ENCODE data around the gene SREBF2.
"Not testable (repeated sequence)": the region's sequence is repeated elsewhere in the genome, so short reads cannot be mapped to it uniquely, and the experiment has no call there.

The SREBF2 gene

DNA sequence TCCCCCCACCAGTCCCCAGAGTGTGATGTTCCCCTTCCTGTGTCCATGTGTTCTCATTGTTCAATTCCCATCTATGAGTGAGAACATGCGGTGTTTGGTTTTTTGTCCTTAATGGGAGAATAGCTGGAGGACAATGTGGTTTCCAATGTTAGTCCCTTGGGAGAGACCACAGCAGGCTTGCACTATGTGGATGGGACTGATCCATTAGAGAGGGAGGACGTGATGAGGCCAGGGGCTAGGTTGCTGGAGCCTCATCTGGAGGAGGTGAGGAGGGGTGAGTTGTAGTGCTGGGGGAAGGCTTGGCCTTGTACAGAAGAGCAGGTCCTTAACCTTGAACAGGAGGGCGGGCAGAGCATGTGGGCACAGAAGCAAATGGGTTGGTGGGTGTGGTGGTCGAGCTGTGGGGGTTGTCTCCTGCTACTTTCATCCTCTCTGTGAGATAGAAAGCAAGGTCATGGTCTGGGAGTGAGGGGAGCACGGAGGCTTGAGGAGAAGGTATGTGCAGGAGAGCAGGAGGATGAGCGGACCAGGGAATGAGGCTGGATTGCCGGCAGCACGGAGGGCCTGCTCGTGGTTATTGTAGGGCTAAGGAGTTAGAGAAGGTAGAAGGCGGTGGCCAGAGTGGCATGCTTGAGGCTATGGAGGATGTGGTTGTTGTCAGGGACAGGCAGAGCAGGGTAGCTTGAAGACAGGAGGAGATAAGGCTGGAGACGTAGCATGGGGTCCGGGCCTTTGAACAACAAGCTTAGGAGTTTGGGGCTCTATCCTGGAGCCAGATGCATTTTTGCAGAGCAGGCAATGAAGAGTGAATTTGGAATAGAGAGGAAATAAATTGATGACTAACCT lies 11.2 kb upstream of the SREBF2 start:
- no peak for DNase-seq (ENCODE audit: low spot score)

DNA sequence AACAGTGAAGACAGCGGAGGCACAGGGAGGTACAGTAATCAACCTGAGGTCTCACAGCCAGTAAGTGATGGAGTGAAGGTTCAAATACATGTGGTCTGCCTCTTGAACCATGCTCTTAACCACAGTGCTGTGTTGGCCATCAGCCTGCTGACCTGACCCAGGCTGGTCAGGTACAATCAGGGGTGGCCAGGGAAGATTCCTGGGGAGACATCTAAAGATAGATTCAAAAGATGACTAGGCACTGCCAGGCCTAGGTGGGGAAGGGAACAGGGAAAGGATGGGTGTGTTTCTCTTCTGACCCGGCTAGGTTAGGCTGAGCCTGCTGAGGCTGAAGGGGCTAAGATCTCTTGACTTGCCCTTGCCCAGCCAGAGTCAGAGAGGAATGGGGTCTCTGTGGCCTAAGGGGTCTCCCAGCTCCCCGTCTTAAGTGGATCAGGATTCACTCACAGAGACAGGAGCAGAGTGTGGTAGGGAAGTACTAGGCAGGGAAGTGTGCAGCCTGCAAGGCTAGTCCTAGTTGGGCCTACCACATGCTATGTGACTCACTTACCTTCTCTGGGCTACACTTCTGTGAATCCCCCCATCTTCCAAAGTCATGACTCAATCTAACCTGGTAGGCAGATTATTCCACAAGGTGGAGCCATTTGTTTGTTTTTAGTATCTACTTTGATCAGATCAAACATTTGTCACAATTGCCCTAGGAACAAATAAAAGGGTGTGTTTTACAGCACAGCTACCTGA lies 10.4 kb upstream of the SREBF2 start:
- DNase-seq (ENCODE audit: low spot score): peak; percentile 72

DNA sequence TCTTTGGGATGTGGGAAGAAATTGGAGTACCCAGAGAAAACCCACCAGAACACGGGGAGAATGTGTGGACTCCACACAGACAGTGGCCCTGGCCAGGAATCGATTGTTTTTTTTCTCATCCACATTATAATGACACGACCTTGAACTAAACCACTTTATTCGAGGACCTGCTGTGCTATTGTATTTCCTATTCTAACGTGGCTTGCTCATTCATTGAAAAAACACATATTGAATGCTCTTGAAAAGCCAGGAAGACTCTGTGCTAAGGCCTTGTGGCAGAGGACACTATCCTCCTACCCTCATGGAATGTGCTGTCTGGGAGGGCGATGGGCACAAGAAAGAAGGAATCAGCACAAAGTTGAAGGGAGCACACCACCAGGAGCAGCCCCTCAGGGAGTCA lies 9.1 kb upstream of the SREBF2 start:
- no peak for DNase-seq (ENCODE audit: low spot score)

DNA sequence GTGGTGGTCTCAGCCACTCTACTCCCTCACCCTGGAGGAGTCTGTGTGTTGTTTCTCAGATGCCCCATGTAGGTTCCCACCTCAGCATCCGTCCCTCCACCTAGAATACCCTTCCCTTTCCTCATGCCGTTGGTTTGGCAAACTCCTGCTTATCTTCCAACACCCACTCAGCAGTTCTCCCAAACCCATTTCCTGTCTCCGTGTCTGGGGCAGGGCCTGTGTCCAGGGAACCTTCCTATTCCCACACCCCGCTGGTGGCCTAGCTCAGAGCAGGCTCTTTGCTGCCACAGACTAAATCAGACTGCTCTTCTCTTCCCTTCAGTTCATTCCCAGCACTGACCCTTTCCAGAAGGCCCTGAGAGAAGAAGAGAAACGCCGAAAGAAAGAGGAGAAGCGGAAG lies 7.5 kb upstream of the SREBF2 start:
- DNase-seq (ENCODE audit: low spot score): no peak

DNA sequence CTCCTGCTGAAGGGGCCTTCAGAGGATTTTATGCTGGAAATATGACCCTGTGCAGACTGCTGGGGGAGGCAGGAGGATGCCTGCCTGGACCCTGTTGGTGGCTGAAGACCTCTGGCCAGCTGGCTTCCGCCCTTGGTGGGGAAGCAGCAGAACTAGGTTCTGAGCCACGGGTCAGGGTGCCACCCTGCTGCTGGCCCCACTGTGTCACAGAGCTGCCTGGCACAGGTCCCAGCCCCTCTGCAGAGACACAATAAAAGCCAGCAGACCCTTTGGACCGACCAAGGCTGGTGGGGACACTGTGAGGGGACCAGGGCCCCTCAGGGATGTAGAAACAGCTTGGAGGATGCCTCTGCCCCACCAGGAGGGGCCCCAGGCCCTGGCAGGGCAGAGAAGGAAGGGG lies 6.9 kb upstream of the SREBF2 start:
- no peak for DNase-seq (ENCODE audit: low spot score)

DNA sequence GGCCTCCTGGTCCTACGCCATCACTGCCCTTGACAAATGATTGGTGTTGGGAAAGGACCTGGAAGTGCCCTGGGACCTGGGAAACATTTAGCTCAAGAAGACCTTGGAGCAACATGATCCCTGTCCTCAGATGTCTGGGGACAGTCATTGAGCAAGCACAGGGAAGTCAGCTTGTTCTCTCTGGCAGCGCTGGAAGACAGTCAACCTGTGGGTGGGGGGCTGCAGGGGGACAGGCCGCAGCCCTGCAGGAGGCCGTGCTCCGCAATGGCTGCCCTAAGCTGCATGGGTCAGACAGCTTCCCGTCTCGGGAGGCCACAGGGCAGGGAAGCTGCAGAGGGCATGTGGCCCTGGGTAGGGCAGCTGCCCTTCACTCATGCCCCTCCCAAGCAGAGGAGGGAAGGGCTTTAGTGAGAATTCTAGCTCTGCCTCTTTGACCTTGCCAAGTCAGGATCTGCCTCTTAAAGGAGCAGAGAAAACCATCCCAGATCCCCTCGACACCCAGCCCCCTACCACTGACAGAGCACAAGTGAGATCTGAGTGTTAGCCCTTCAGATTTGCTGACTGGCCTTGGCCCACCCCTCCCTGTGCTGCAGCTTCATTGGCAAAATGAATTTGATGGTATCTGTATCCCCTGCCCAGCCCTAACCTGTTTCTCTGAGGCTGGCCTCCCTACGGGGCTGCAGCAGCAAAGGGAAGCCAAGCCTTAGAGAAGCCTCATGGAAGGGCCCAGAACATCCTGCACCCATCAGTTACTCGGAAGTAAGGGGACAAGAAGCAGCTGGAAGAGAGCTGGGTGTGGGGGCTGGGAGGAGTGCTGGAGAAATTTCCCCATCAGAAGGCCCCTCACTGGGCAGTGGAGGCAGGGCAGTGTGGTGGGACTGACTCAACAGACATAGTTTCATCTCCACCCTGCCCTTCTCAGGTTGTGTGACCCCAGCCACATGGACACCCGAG lies 6.2 kb upstream of the SREBF2 start:
- no peak for DNase-seq (ENCODE audit: low spot score)

DNA sequence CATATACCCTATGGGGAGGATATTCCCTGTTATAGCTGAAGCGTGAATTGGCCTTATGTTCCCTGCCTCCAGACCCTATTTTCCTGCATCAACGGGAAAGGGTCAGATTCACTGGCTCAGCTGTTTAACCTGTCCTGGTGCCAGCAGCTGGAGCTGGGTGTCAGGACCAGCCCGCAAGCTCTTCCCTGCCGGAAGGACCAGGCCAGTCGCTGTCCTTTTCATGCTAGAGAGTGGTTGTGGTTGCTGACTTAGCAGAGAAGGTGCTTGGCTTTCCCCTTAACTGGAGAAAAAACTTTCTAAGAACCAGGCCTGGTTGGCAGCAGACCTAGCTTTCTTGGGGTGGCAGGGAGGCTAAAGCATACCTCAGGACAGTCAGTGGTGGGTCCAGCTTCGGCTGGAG lies 5.2 kb upstream of the SREBF2 start:
- no peak for DNase-seq (ENCODE audit: low spot score)

DNA sequence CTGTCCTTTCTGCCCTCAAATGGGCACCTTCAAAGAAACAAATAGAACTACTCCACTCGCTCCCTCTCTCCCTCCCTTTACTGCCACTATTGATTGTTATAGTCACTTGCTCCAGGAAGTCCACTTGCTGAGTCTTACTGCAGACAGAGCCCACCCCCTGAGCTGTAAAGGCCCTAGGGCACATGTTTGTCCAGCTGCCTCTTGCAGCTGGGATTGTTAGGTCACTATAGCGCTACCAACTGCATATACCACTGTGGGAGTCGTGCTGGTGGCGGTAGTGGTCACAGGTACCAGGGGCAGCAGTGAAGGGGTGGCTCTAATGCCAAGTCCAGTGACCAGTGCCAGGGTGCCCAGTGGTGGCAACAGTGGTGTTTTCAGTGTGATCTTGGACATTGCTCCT lies 4.4 kb upstream of the SREBF2 start:
- no peak for DNase-seq (ENCODE audit: low spot score)

DNA sequence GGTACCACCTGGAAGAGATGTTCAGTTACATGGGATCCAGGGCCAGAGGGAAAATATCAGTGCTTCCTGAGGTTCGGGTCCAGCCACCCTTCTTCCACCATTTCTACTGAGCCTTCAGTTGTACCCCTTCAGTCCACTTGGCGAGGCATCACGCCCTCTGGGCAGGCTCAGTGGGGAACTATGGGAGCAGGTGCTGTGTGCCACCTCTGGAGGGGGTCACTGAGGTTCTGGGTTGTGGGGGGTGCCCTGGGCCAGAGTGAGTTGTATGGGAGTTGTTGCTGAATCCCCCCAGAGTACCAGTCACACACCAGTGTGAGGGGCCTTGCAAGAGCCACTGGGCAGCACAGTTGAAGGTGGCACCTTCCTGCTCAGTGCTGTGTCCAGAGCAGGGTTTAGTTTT lies 2.7 kb upstream of the SREBF2 start:
- DNase-seq (ENCODE audit: low spot score): peak; percentile 24

DNA sequence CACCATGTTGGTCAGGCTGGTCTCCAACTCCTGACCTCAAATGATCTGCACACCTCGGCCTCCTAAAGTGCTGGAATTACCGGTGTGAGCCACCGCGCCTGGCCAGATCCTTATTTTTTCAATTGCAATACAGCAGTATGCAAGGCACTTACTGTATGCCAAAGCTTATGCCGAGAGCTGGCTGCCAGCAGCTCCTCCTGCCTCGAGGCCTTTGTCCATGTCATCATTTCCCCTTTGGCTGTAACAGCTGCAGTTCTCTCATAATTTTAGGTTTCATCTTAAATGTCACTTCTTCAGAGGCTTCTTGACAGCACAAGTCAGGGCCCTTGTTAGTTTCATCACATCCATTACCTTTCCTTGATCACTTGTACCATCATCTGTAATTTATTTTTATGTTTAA lies 1.5 kb upstream of the SREBF2 start:
- DNase-seq (ENCODE audit: low spot score): peak; percentile 16

DNA sequence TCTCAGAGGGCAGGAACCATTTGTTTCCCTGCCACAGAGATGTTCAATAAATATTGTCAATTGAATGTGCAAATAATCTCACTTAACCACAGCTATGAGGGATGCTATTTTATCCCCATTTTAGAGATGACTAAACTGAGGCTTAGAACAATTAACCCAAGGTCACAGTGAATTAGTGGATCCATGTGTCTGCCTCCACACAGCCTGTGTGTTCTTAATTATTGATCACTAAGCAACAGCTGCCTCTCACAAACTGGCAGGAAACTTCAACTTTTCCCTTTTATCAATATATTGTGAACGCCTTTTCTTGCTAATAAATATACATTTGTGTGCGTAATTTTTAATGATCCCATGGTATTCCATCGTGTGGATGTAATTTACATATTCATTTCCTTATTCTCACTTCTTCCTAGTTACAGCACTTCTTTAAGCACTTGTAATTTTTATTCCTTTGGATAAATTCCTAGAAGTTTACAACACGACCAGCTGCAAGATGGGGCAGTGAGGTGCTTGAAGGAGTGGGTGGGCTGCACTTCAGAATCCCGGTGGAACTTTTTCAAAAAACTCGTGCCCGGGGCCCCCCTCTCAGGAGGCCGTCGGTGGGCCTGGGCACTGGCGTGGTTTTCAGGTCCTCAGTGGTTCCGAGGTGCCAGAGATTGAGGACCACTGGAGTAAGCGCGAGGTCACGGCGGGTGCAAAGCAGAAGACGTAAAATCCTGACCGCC lies 915 bp upstream of the SREBF2 start:
- no peak for DNase-seq (ENCODE audit: low spot score)

DNA sequence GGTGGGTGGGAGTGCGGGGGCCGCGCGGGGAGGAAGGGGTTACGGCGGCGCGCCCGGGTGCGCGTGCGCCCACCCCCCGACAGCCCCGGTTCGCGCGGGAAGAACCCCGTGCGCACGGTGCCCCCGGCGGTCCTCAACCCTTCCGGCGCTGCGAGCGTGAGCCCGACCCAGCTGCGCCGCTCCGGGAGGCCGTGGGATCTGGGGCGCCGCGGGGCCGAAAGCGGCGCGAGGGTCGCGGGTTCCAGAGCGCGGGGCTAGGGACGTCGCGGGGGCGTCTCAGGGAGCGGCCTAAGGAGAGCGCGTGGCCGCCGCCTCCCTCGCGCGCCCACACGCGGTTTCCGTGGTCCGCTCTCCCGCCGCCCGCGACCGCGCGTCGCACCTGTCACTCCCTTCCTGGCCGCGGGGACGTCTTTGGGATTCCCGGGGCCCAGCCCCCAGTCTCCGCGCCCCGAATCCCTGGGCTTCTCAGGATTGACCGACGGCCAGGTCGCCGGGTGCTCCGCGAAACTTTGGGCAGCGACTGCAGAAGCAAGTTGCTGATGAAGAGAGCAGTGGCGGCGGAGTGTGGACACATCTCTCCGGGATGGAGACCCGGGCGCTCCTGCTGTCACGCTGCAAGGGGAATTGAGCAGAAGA lies 582 bp downstream of the SREBF2 start:
- peak; percentile 39 for DNase-seq (ENCODE audit: low spot score)

DNA sequence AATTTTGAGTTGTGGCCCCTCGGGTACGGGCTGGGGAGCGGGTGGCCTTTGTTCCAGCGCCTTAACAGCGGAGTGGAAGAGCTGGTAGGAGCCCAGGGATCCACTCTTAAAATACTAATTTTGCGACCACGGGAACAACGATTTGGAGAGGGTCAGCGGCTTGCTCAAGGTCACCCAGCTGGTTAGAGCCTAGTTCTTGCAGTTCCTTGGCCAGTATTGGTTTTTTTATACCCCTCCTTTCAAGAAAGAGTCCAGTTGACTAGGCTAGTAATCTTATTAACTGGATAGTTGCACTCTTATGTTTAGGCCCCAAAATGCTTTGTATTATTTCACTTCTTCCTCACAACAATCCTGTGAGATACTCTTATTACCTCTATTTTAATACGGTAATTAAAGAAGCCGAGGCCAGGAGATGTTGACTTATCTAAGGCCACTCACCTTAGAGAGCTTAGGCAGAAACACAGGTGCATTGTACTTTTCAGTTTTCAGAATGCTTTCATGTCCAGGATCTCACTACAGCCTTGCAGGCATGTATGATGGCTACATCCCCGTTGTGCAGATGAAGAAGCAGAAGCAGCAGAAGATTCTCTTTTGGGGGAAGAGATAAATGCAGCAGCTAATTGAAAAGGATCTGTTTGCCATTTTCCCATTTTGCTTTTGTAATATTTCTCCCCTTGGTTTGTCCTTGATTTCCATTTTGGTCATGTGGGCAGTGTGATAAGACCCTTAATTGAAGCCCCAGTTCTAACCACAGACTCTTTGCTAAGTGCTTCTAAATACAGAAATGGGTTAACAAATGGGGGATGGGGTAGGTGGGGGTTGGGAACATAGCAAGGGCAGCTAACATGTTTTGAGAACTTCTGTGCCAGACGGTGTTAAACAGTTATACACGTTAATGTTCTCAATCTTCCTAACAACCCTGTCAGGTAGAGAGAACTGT lies 1.4 kb downstream of the SREBF2 start:
- DNase-seq (ENCODE audit: low spot score): peak; percentile 10

DNA sequence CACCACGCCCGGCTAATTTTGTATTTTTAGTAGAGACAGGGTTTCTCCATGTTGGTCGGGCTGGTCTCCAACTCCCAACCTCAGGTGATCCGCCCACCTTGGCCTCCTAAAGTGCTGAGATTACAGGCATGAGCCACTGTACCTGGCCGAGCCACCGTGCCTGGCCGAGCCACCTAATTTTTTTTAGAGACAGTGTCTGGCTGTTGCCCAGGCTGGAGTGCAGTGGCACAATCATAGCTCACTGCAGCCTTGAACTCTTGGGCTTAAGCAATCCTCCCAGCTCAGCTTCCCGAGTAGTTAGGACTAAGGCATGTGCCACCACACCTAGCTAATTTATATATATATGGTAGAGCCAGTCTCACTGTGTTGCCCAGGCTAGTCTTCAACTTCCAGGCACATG lies 2.6 kb downstream of the SREBF2 start:
- not testable (repeated sequence) for DNase-seq (ENCODE audit: low spot score)

DNA sequence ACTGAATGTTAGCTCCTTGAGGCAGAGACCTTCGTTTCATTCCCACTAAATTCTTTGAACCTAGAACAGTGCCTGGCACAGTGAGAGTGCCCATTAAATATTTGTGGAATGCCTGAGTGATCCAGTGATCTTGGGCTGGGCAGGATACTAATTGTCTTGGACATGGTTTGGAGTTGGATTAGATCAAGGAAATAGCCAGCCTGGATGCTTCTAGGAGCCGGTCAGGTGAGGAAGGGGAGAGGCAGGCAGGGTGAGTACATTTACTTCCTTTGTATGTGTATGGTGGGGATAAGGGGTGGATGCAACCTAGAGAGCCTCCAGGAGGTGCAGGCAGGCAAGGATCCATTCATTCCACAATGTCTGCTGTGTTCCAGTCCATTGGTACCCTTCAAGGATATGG lies 3.6 kb downstream of the SREBF2 start:
- DNase-seq (ENCODE audit: low spot score): no peak

DNA sequence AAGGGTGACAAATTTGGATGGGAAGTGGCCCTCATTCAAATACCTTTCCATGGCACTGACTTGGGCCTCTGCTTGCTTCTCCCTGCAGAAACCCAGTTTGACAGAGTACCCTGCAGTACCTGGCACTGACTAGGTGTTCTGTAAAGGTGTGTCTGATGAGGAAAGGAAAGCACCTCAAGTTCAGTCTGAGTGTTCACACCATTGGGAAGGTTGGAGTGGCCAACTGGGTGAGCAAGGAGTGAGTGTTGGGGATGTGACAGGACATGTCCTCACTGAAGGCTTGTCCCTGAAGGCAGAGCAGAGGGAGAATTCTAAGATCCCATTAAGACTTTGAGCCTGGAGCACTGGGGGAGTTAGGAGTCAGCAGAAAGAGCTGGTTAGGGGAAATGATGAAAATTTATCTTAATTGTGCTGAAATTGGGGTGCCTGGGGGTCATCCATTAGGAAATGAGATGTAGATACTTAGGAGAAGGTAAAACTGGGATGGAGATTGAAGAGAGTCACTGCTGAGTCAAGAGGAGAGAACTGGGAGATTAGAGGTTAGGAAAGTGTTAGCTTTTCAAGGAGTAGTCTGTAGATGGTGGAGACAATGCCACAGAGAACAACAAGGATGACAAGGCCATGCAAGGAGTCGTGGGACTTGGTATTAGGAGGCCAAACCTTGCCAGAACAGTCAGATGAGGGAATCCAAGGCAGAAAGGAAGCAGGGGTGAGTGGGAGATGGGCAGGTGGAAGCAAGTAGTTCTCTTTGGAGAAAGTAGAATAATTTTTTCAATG lies 6.1 kb downstream of the SREBF2 start:
- no peak for DNase-seq (ENCODE audit: low spot score)

DNA sequence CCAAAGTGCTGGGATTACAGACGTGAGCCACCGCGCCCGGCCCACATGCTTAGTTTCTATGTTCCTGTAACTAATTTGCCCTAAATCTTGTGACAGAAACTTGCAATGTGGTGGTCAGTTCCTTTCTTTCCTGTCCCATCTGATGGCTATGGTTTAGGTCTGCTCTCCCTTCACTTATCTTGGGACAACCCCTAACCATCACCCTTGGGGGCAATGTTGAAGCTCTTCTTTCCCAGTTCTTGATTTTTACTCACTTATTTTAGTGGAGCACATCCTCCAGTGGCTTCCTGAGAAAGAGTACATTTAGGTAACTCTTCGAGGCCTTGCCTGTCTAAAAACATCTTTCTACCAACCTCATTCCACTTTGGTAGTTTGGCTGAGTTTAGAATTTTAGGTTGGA lies 7.3 kb downstream of the SREBF2 start:
- DNase-seq (ENCODE audit: low spot score): no peak

DNA sequence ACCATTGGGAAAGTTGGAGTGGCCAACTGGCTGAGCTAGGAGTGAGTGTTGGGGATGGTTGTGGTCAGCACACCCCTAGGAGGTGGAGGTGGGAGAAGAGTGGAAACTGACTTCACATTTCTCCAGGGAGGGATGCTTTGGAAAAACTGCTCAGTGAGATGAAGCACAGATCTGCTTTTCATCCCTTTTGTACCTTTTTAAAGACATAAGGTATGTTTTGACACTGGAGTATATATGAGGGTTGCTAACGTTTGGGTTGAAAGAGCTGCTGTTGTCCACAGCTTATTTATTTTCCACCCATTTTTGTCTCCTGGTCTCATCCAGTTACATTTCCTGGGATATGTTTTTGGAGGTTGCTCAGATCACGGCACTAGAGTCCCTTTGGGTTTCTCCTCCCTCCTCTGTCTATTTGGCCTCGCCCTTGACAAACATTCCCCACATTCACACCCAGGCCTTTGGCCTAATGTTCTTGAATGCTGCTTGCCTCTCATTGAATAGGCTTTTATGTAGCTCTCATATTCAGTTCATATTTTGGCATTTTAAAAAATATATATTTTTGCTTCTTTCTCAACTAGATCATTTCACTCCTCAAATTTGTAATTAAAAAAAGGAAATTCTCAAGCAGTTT lies 8.3 kb downstream of the SREBF2 start:
- DNase-seq (ENCODE audit: low spot score): no peak
